NCI-H2196 (cell line): ENCODE measurements around the gene THEMIS.
"Not testable (repeated sequence)": the region's sequence is repeated elsewhere in the genome, so short reads cannot be mapped to it uniquely, and the experiment has no call there.

Experiments used
- DNase-seq: peaks from one replicate; lab custom pipeline; 2025; ENCODE audit not compliant: unreplicated experiment; lab: John Stamatoyannopoulos, UW

THEMIS gene

DNA sequence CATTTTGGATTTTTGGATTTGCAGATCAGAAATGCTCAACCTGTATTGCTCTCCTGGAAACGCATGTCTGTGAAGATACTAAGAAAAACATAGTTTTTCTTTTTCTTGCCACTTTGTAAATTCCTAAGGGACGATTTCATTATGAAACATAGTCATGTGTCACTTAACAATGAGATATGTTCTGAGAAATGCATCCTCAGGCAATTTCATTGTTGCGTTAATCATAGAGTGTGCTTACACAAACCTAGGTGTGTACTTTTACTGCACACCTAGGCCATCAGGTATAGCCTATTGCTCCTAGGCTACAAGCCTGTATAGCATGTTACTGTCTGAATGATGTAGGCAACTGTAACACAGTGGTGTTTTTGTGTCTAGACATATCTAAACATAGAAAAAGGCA, 13.4 kb upstream of the THEMIS start:
- no peak for DNase-seq

DNA sequence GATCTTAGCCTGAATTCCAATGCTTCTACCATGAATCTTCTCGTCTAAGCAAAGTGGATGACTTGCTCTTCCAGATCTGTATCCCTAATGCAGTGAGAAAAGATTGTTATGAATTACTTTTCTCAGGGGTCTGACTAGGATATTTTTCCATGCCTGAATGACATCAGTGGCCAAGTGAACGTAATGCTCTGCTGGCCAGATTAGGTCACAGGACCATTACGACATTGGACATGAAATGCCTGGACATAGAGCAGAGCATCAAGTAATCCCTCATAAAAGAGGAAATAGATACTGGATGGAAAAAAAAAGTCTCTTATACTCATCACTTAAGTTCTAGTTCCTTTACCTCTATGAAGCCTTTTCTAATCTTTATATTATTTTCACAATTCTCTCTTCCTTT, 12.1 kb upstream of the THEMIS start:
- no peak for DNase-seq

DNA sequence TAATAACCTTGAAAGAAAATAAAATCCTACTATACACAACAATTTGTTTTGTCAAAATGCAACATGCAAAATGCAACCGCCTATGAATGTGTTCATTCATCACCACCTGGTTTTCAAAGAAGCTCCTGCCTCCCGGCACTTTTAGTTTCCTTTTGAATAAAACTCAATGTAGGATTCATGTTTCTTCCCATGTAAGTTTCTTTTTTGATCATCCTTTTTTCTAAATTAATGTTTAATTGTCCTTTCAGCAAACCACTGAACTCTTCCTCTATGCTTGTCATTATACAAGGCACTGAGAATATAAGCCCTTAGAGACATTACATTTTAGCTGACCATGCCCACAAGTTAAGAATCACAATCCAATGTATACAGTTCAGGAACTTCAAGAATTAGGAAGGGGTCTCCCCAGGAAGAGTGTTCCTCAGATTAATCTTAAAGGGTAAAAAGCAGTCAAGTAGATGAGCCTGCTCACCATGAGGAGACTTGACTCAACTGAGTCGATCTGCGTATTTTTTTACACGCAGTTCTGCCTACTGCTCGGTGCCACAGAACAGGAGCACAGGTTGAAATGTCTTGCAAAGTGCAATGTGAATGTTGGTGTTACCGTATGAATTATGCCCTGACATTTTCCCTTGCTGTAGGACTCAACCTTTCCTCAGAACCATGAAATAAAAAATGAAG, 7.2 kb upstream of the THEMIS start:
- no peak for DNase-seq

DNA sequence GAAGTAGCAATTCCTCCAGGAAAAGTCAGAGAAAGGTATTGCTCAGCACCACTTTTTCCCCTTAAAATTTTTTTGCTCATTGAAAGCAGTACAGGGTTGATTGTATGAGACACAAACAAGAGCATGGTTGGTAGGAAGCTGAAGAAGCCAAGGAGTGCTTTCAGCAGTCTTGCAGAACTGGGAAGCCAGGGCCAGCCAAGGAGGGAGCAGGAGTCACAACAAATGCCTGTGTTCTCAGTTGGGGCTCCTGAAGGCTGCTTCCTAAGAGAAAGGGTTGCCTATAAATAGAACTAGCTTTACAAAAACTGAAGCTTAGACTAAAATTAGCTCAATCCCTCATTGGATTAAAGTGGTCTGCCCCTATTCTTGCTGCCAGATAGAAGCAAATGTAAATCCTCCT, 3.3 kb upstream of the THEMIS start:
- no peak for DNase-seq

DNA sequence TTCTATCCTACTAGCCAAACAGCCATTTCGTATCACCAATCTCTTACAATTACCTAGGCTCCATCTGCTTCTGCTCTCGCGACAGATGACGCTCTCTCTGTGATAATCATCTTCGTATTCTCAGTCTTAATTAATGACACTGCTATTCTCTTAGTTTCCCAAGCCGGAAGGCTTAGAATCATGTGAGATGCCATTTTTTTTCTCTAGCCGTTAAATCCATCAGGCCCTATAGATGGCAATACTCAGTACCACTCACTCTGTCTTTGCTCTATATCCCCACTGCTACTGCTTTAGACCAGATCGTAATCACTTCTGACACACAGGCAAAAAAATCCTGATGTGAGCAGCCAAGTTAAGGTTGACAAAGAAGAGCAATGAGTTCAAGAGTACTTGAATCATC, 2.1 kb upstream of the THEMIS start:
- no peak for DNase-seq

DNA sequence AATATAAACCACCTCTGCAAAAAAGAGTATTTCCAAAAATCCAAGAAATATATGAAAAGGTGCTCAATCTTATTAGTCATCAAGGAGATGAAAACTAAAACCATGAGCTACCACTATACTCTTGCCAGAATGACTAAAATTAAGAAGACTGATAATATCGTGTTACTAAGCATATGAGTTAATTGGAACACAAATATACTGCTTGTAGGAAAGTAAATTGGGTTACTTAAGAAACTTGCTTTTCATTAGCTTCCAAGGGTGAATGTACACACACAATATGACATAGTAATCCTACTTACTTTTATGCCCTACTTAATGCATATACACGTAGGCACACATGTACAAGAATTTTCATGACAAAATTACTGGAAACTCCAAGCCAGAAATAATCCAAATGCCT, 3.4 kb downstream of the THEMIS start:
- no peak for DNase-seq

DNA sequence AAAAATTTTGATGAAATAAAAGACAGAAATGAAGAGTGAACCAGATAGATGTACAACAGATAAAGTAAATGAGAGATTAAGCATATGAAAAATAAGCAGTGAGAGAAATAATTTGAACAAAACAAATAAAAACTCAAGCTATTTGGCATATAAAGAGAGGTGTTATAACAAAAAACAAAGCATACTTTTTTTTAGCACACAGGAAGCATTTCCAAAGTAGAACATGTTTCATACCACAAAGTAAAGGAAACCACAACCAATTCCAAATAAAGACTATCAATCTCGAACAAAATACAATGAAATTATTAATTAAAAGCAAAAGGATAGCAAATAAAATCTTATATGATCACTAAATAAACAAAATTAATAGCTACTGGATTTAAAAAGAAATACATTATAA, 6.8 kb downstream of the THEMIS start:
- DNase-seq: no peak

DNA sequence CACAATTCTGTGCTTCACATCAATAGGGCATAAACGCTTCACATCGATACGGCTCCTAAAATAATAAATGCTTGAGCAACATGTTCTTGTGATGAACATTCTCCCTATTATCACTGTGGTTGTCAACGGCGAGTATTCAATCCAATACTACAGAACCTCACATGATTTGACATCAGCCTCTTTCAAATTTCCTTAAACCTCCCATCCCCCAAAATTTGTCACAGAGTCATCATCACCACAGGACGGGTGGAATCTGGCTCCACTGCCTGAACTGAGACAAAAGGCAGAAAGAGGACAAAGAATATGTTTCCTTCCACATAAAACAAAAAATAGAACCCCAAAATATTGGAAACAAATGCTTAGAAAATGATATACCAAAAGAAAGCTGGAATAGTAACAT, 7.3 kb downstream of the THEMIS start:
- no peak for DNase-seq

DNA sequence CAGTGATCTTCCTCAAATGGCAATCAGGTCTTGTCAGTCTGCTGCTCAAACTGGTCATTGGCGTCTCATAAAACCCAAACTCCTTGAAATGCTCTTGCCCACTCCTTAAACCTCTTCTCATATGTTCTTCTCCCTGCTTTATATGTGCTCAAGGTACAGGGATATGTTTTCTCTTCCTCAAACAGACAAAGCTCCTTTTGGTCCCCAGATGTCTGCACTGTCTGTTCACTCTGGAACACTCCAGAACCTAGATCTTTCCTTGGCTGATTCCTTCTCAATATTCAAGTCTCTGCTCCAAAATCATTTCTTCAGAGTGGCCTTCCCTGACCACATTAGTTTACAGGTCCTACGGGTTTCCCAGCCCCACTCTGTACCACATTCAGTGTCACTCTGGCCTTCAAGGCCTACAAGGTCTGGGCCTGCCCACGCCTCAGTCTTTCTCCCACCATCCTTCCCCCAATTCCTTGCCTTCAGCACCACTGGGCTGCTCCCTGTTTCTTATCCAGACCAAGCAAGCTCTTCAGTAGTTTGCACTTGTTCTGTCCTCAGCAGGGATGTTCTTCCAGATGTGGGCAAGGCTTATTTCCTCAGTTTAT, 9.0 kb downstream of the THEMIS start:
- no peak for DNase-seq

DNA sequence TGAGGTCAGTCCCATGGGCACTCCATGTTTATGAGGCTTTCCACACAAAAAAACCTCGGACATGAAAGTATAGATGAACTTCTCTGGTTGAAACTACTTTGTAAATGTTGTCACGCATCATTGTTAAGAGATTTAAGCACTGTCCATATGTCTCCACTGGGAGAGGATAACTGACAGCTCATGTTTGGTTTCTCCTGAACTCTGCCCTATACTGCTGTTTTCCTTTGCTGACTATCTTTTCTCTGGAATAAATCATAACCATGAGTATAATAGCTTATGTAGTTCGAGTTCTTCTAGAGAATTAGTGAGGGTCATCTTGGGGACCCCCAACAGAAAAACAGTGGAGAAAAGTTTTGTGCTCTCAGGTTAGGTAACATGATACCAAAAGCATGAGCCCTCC, 14.3 kb downstream of the THEMIS start:
- no peak for DNase-seq

DNA sequence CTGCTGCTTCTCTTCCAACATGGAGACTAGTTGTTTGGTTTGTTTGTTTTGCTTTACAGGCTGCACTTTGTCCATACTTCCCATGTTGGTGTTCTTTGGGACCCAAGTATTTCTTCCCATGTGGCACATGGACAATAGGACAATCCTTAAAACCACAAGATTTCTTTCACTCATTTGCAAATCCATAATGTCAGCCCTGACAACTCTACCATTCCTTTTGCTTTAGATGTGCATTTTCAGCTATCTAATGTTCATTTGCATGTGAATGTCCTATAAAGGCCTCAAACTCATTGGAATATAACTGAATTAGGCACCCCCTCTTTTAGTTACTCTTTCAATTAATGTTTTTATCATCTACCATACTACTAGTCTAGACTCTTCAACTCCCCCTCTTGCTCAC, 16.7 kb downstream of the THEMIS start:
- DNase-seq: no peak

DNA sequence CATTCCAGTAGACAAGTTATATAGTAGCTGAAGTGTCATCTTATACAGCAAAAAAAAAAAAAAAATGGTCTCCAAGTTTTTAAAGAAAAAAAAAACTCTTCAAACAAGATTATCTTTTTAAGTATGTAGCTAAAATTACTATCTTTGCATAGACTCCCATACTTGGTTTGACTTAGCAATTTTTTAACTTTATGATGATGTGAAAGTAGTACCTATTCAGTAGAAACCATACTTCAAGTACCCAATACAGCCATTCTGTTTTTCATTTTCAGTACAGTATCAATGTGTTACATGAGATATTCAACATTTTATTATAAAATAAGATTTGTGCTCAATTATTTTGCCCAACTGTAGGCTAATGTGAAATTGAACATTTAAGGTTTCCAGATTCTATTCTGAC, 18.9 kb downstream of the THEMIS start:
- not testable (repeated sequence) for DNase-seq

DNA sequence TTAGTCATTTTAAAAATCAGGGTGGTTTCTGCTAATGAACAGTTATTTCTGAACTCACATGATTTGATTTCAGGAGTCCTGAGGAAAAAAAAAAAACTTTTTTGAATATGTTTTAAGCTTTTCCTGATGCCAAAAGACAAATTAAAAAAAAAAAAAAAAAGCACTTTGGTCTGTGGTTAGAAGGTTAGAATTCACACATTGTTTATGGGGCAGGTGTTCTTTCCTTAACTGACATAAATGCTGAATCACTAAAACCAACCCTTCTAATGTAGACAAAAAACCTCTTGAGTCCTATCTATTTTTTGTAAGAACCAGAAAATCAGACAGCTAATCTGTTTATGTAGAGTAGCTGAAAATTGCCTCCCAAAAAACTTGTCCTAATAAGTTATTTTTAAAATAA, 20.4 kb downstream of the THEMIS start:
- no peak for DNase-seq

DNA sequence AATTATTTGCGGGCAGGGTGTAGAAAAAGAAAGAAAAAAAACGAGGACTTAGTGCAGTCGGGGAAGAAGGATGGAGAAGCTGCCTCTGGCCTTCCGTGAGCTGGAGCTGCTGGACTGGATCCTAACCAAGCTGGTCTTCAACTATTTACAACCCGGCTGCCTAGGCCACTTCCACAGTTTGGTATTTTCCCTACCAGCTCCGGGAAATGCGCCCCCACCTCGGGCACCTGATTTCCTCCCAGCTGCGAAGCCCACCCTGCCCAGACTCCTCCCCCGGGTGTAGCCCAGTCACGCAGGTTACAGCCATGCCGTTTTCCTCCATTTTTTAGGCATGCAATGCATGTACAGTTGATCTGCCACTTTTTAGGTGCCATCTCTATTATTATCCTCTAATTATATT, 21.2 kb downstream of the THEMIS start:
- no peak for DNase-seq

DNA sequence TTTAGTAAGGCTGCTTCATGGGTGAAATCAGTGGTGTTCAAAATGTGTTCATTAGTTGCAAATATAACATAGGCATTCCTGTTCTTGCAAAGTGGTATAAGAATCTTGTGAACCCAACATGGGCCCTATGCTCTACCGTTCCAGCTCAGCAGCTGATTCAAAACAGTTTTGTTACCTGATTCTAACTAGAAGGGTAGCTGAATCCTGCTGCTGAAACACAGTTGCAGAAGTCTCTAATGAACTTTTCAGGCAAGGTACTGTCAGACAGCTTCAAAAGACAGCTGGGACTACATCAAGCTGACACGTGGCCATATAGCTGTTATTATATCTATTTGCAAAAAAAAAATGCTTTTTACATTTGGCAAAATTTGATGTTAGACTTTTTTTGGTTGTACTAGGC, 22.7 kb downstream of the THEMIS start:
- no peak for DNase-seq

DNA sequence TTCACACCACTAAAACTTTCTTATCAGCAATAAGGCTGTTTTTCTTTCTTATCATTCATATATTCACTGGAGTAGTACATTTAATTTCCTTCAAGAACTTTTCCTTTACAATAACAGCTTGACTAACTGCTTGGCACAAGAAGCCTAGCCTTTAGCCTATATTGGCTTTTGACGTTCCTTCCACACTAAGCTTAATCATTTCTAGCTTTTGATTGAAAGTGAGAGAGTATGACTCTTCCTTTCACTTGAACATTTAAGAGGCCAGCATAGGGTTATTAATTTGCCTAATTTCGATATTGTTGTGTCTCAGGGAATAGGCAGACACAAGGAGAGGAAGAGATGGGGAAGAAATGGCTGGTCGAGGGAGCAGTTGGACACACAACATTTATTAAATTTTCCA, 23.6 kb downstream of the THEMIS start:
- no peak for DNase-seq

DNA sequence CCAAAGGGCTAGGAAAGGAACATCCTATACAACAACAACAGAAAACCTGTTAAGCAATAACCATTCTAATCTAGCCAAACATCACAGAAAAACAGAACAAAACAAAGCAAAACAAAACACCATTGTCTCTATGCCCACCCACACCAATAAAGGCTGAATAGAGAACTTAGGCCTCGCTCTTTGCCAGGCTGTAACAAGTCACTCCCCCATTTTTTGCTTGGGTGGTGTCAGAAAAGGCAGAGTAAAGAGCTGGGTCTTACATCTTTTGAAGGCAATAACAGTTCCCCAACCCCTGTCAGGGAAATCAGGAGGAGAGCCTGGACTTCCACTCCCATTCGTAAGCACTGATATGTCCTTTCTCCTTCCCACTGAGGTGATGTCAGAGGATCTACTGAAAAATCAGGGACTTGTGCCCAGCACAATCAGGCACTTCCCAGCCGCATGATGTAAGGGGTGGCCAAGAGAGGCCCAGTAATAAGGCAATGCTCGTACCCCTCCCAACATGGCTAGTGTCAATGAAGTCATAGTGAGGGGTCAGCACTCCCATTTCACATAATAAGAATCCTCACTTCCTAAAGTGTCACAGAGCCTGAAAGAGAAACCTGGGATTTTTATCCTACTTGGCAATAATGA, 31.0 kb downstream of the THEMIS start:
- DNase-seq: no peak

DNA sequence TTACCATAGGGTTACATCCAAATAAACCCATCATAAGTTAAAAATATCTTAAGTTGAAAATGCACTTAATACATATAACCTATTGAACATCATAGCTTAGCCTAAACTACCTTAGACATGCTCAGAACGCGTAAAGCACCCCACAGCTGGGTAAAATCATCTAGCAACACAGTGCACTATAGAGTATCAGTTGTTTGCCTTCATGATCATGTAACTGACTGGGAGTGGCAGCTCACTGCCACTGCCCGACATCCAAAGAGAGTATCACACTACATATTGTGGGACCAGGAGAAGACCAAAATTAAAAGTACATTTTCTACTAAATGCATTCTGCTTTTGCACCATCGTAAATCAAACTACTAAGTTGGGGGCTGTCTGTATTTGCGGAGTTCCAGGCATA, 31.7 kb downstream of the THEMIS start:
- DNase-seq: no peak

DNA sequence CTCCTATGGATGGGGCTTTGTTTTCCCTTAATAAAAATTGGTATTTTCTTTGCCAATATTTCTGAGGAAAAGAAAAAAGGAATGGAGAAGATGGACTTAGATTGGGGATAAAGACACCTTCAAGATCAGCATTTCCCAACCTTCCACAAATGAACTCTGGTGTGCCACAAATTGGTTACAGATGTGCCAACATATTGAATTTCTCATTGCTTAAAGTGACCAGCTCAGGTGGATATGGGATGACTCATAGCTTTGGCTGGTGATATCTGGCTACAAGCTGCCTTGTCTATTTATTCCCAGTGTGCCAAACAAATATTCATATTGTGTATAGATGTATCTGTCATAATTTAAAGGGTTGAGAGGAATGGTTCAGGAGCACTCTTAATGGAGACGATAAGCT, 32.5 kb downstream of the THEMIS start:
- DNase-seq: no peak

DNA sequence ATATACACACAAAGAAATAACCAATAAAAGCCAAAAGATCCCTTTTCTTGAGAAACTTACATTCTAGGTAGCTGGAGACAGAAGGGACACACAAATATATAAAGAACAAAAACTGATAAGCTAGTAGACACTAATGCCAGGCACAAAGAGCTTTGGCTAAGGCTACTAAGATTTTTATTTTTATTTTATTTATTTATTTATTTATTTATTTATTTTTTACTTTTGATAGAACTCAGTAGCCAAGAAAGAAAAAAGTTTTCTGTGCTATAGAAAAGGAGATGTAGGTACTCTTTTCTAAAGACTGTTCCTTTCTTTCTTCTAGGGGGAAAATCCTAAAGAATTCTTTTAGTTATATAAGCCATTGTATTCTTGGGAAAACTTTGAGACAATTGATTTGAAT, 34.1 kb downstream of the THEMIS start:
- no peak for DNase-seq

DNA sequence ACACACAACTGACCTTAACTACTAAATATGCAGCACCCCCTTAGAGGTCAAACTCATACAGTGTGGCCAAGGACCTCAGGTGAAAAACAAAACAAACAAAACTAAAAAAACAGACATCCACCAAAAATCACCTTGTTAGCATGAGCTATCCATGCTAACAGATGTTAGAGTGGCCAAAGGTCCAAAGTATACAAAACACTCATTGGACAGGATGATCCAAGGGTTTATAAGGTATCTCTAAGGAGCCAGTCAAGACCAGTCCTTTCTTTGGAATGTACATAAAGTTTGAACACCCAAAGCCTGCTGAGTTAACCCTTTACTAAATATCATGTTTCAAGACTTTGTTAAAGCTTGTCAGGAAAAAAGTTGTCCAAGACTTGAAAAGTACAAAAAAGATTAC, 35.8 kb downstream of the THEMIS start:
- DNase-seq: no peak

DNA sequence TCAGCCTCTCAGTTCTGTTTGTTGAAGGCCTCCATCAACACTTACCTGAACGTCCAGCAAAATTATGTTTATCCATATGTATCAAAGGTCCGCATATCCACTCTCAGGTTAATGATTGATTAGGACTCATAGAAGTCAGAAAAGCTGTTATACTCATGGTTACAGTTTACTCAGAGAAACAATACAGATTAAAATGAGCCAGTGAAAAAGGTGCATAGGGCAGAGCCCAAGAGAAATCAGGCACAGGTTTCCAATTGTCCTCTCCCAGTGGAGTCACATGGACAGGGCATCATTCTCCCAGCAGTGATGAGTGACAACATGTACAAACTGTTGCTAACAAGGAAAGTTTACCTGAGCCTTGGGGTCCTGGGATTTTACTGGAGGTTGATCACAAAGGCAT, 36.2 kb downstream of the THEMIS start:
- DNase-seq: no peak

DNA sequence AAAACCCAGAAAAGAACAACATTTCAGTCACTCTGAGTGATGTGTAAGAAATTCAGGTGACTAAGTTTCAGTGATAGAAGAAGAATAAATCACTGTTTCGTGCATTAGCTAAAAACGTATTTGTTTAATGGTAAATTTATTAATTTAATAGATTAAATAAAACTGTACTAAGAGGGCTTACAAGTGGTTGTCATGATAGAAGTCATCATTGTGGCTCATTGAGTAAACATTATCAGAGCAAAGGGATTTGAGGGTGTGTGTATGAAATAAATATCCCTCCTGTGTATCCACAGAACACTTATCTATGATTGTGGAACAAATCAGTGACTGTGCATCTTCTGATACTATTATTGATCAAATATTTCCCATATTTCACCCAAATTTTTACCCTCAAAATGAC, 40.1 kb downstream of the THEMIS start:
- no peak for DNase-seq
